Muscle layer of colon (tissue), 2 donors: ENCODE data around the gene GFM1.

Experiments used
- H3K27ac ChIP-seq: one replicate; pipeline ENCODE4 v1.7.0; 2013; ENCODE audit warnings: low read depth, mild to moderate bottlenecking, low read length, moderate library complexity
- H3K27me3 ChIP-seq, 2 donors: one replicate each; pipeline ENCODE4 v1.7.0; 2013; ENCODE audit warnings: low read length in 2 of 2, mild to moderate bottlenecking in 2 of 2; ENCODE audit not compliant: insufficient read depth in 2 of 2, control insufficient read depth in 1 of 2
- H3K36me3 ChIP-seq: one replicate; pipeline ENCODE4 v1.7.0; 2013; ENCODE audit warnings: mild to moderate bottlenecking, low read length; ENCODE audit not compliant: insufficient read depth
- H3K4me1 ChIP-seq: one replicate; pipeline ENCODE4 v1.7.0; 2013; ENCODE audit warnings: mild to moderate bottlenecking, low read length; ENCODE audit not compliant: insufficient read depth
- H3K4me3 ChIP-seq, 2 donors: one replicate each; pipeline ENCODE4 v1.7.0; 2013; ENCODE audit warnings: low read length in 2 of 2, low read depth in 1 of 2, mild to moderate bottlenecking in 1 of 2, moderate library complexity in 1 of 2
- H3K9ac ChIP-seq: one replicate; pipeline ENCODE4 v1.7.0; 2013; ENCODE audit warnings: low read length
- H3K9me3 ChIP-seq: one replicate; pipeline ENCODE4 v1.7.0; 2013; ENCODE audit warnings: mild to moderate bottlenecking, low read length
- donor health status: abdominal sarcoma.
- donor health status: Adenocarcinoma of cecum.

Gene GFM1

GRCh38 chr3:158644345-158644908 is at the start of gene GFM1:
TSS of gene GFM1 (plus strand) at chr3:158644527. CDS start at chr3:158644635, 108 bp downstream.
- H3K27me3 ChIP-seq: no peaks in the 10 kb centered on the region
- peak within 1 kb of the TSS; percentile 81 for H3K9ac ChIP-seq
- peak within 1 kb of the TSS; percentile 86 to 93 for H3K4me3 ChIP-seq
- no peaks in the 10 kb centered on the region for H3K9me3 ChIP-seq
- H3K36me3 ChIP-seq: peaks cover 19% of the 10 kb centered on the region
- peaks cover 8% of the 10 kb centered on the region for H3K4me1 ChIP-seq
- H3K27ac ChIP-seq: peak within 1 kb of the TSS; percentile 91

DNA sequence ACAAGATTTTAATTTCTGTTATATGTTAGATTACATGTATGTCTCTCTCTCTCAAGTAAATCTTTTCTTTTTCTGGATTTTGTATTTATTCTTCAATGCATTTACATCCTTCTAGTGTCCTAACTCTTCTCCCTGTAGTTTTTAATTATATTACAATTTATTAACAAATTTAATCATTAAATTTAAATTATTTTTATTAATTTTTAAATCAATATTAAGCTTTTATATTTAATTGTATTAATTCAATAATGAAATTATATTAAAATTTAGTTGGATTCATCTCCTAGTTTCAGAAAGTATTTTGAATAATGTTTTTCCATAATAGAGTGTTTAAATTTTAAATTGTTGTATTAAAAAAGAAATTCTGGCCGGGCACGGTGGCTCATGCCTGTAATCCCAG is 43.5 kb upstream of the GFM1 start:
- no peaks in the 10 kb centered on the region for H3K4me1 ChIP-seq
- no peak overlapping the region for H3K27ac ChIP-seq
- no peaks in the 10 kb centered on the region for H3K9me3 ChIP-seq
- peaks cover 8% of the 10 kb centered on the region for H3K36me3 ChIP-seq
- no peaks in the 10 kb centered on the region for H3K27me3 ChIP-seq
- no peak overlapping the region for H3K4me3 ChIP-seq
- H3K9ac ChIP-seq: no peak overlapping the region

GRCh38 chr3:158602227-158602626 is 42.1 kb upstream of the GFM1 start:
- Histone ChIP-seq H3K4me3 (no peak overlapping the region), H3K4me1 (no peaks in the 10 kb centered on the region)

GRCh38 chr3:158617982-158618875 is 26.1 kb upstream of the GFM1 start:
- Histone ChIP-seq H3K4me3 (no peak overlapping the region), H3K27ac (no peak overlapping the region), H3K9me3 (no peaks in the 10 kb centered on the region), H3K4me1 (no peaks in the 10 kb centered on the region), H3K36me3 (no peaks in the 10 kb centered on the region), H3K9ac (no peak overlapping the region), H3K27me3 (no peaks in the 10 kb centered on the region)

More at GRCh38 chr3:158602227-158602626, 42.1 kb upstream of the GFM1 start:
- H3K27me3 ChIP-seq: no peaks in the 10 kb centered on the region
- H3K9me3 ChIP-seq: no peaks in the 10 kb centered on the region
- no peak overlapping the region for H3K9ac ChIP-seq
- H3K27ac ChIP-seq: no peak overlapping the region
- H3K36me3 ChIP-seq: peaks cover 8% of the 10 kb centered on the region

DNA sequence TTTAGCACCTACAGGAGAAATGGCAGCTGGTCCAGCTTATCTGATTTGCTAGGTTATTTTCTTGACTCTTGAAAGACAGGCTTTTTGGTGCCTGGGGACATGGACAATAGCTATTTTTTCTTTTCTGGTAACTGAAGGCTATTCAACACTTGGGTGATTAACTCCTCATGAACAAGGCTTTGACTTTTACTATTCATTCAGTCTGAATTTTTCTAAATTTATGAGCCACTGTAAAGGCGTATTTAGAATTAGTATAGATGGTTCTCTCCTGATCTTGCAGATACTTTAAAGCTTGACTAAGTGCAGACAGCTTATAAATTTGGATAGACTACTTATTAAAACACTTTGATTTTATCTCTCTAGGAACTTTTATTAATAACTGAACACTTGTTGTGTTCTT is 18.4 kb upstream of the GFM1 start:
- H3K9ac ChIP-seq: no peak overlapping the region
- H3K27me3 ChIP-seq: no peaks in the 10 kb centered on the region
- no peak overlapping the region for H3K4me3 ChIP-seq
- H3K27ac ChIP-seq: no peak overlapping the region
- no peaks in the 10 kb centered on the region for H3K36me3 ChIP-seq
- H3K9me3 ChIP-seq: no peaks in the 10 kb centered on the region
- no peaks in the 10 kb centered on the region for H3K4me1 ChIP-seq

- H3K9ac ChIP-seq: no peak overlapping the region
- H3K9me3 ChIP-seq: no peaks in the 10 kb centered on the region
- H3K4me1 ChIP-seq: no peaks in the 10 kb centered on the region
These were observed 12.3 kb upstream of the GFM1 start for GRCh38 chr3:158631981-158632380.

GRCh38 chr3:158640646-158641045 is 3.7 kb upstream of the GFM1 start:
- Histone ChIP-seq H3K4me3 (no peak overlapping the region), H3K27me3 (no peaks in the 10 kb centered on the region), H3K9me3 (no peaks in the 10 kb centered on the region), H3K9ac (no peak overlapping the region), H3K27ac (no peak overlapping the region), H3K36me3 (no peaks in the 10 kb centered on the region), H3K4me1 (peaks cover 4% of the 10 kb centered on the region)

More at GRCh38 chr3:158631981-158632380, 12.3 kb upstream of the GFM1 start:
- no peaks in the 10 kb centered on the region for H3K27me3 ChIP-seq
- no peak overlapping the region for H3K4me3 ChIP-seq
- no peak overlapping the region for H3K27ac ChIP-seq
- H3K36me3 ChIP-seq: no peaks in the 10 kb centered on the region

GRCh38 chr3:158642005-158642404 is 2.3 kb upstream of the GFM1 start:
- no peak overlapping the region for H3K9ac ChIP-seq
- H3K4me3 ChIP-seq: no peak overlapping the region
- no peak overlapping the region for H3K27ac ChIP-seq
- H3K36me3 ChIP-seq: peaks cover 7% of the 10 kb centered on the region
- peaks cover 8% of the 10 kb centered on the region for H3K4me1 ChIP-seq
- no peaks in the 10 kb centered on the region for H3K9me3 ChIP-seq
- no peaks in the 10 kb centered on the region for H3K27me3 ChIP-seq

DNA sequence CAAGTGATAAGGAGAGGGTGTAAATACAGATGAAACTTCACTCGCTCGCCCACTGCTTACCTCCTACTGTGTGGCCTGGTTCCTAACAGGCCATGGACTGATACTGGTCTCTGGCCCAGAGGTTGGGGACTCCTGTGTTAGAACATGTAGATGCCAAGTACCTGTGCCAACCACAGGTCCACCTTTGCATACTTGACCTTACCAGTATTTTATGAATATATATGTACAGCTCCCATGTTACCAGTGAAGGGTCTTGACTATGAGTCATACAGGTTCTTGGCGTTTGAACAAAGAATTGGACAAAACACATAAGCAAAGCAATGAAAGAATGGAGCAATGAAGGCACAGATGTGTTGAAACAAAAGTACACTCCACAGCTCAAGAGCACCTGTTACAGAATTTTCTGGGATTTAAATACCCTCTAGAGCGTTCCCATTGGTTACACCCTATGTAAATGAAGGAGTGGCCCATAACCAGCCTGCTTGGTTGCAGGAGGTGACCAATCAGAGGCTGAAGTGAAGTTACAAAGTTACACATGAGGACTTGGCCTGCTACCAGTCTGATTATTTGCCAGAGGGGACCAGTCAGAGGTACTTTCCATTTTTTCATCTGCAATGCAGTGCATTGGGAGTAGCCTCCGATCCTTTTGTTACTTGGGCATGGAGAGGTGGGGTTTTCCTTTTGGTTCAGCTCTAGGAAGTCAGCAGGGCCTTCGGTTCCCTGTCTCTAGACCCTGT is 1.7 kb upstream of the GFM1 start:
- Histone ChIP-seq H3K9ac (no peak overlapping the region), H3K4me1 (peaks cover 8% of the 10 kb centered on the region), H3K27me3 (no peaks in the 10 kb centered on the region), H3K4me3 (no peak overlapping the region), H3K27ac (no peak overlapping the region), H3K9me3 (no peaks in the 10 kb centered on the region), H3K36me3 (peaks cover 13% of the 10 kb centered on the region)

DNA sequence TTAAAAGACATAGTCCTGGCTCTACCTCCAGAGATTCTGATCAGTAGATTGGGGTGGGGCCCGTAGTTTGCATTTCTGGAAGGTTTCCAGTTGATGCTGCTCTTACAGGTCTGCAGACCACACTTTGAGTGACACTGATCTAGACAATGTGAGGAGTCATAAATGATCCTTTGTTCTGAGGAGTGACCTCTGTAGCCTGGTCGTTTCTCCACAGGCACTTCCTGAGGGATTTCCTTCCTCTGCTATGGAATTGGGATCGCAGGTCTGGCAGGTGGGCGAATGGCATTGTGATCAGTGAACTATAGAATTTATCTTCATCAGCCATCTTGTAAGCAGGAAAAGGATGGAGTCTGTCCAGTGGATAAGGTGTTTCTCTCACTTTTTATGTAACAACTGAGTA is 5.5 kb downstream of the GFM1 start:
- Histone ChIP-seq H3K27me3 (no peaks in the 10 kb centered on the region), H3K9me3 (no peaks in the 10 kb centered on the region), H3K4me3 (no peak overlapping the region), H3K36me3 (peaks cover 39% of the 10 kb centered on the region), H3K27ac (no peak overlapping the region), H3K9ac (no peak overlapping the region), H3K4me1 (peaks cover 8% of the 10 kb centered on the region)

DNA sequence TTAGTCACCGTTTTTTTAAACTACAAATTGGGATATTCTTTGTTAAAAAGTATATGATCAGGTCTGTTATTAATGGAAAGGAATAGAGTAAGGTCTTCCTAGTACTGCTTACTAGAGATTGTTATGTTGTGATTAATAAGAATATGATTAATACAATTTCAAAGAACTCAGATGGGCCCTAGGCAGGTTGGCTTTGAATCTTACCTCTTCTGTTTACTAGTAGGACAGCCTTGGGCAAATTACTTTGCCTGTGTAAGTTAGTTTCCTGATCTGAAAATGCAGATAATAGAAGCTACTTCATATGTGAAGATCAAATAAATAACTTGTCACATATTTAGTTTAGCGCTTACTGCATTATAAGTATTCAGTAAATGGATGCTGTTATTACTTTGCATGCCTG is 6.9 kb downstream of the GFM1 start:
- Histone ChIP-seq H3K36me3 (peaks cover 43% of the 10 kb centered on the region), H3K9me3 (no peaks in the 10 kb centered on the region), H3K9ac (no peak overlapping the region), H3K27me3 (no peaks in the 10 kb centered on the region), H3K27ac (no peak overlapping the region), H3K4me3 (no peak overlapping the region), H3K4me1 (no peaks in the 10 kb centered on the region)
